K562 (cell line): ENCODE data around the gene ZFYVE28. TPM values are rescaled to one million over a fixed set of nuclear protein-coding genes. Genes with fewer than 3 reads are reported as not detected.
A peak's percentile ranks its signal among the peaks of the same experiment; 100 is the strongest.

Experiments
- ATAC-seq: fragments of 200-7000 bp; cut with Tn5 transposase; 3 replicates; pipeline ENCODE4 v1.9.1; 2020; ENCODE audit warnings: moderate library complexity
- BruUV-seq: library from RNA; stranded (reverse); fragments of 400-500 nt; replicated peaks from 2 replicates; lab custom pipeline; 2021; lab: Mats Ljungman, UMichigan
- CTCF ChIA-PET: fragments of 300-600 bp; formaldehyde crosslinking; extraction: SDS; loops from one replicate; lab custom pipeline; 2021; ENCODE audit warnings: low intra/inter-chr PET ratio; lab: Yijun Ruan, JAX
- POLR2A ChIA-PET: fragments of 300-600, 350-650 bp; sonication (Branson Sonifier 250); formaldehyde crosslinking; extraction: SDS; loops from one replicate; lab custom pipeline; 2021; ENCODE audit warnings: antibody characterized with exemption, inconsistent platforms; lab: Yijun Ruan, JAX
- DNase-seq, 4 experiments: peaks; one replicate each; pipeline versions ENCODE4 v3.0.0 to v3.0.0-alpha.2; 2011 to 2018; ENCODE audit warnings: low spot score in 3 of 4, mixed read lengths in 3 of 4; ENCODE audit errors: extremely low read depth in 1 of 4
- FAIRE-seq: peaks from 2 replicates; lab custom pipeline; 2011; peaks lifted over from hg19 to GRCh38; lab: Jason Lieb, UNC
- H2AFZ ChIP-seq: 2 replicates; pipeline ENCODE4 v1.6.0; 2011; ENCODE audit warnings: low read depth, low read length, control low read depth, inconsistent platforms
- H3K27ac ChIP-seq: fragments of 200-600 bp; 3 replicates; pipeline ENCODE4 v1.8.0; 2011; ENCODE audit warnings: low read depth, mild to moderate bottlenecking, control low read depth, inconsistent platforms, low read length, moderate library complexity, mixed read lengths; ENCODE audit errors: extremely low read depth
- H3K27me3 ChIP-seq, 2 experiments: fragments of 300-600 bp in 1 of 2; 2 replicates in 1 of 2; 3 replicates in 1 of 2; pipeline versions ENCODE4 v1.6.0 to v1.8.0; 2011; ENCODE audit warnings: inconsistent platforms in 2 of 2, low read length in 2 of 2, mild to moderate bottlenecking in 1 of 2, mixed read lengths in 1 of 2, moderate library complexity in 1 of 2; ENCODE audit not compliant: control insufficient read depth in 2 of 2, insufficient read depth in 2 of 2
- H3K36me3 ChIP-seq: fragments of 300-600 bp; 3 replicates; pipeline ENCODE4 v1.8.0; 2011; ENCODE audit warnings: mild to moderate bottlenecking, low read length, inconsistent platforms; ENCODE audit not compliant: control insufficient read depth, insufficient read depth
- H3K4me1 ChIP-seq, 2 experiments: fragments of 200-600 bp in 1 of 2; replicated peaks in 1 of 2; 2 replicates in 1 of 2; 3 replicates in 1 of 2; pipeline versions ENCODE4 v1.5.1 to v1.8.0; 2011; ENCODE audit warnings: inconsistent platforms in 2 of 2, low read length in 2 of 2, mild to moderate bottlenecking in 1 of 2, mixed read lengths in 1 of 2, moderate library complexity in 1 of 2; ENCODE audit not compliant: control insufficient read depth in 2 of 2, insufficient read depth in 2 of 2
- H3K4me2 ChIP-seq: 2 replicates; pipeline ENCODE4 v1.6.1; 2011; ENCODE audit warnings: low read length, control low read depth, inconsistent platforms, mixed read lengths; ENCODE audit not compliant: insufficient read depth
- H3K4me3 ChIP-seq: fragments of 200-600 bp; sonication (generic), shearing (Covaris generic); 2 replicates; pipeline ENCODE4 v1.5.1; 2016; ENCODE audit warnings: control low read depth, inconsistent platforms
- H3K79me2 ChIP-seq: fragments of 200-600 bp; 3 replicates; pipeline ENCODE4 v1.8.0; 2011; ENCODE audit warnings: low read length, inconsistent platforms; ENCODE audit not compliant: control insufficient read depth, insufficient read depth
- H3K9ac ChIP-seq, 2 experiments: 2 replicates each; pipeline versions ENCODE4 v1.6.0 to v1.6.1; 2011; ENCODE audit warnings: low read depth in 2 of 2, low read length in 2 of 2, control low read depth in 1 of 2, inconsistent platforms in 1 of 2, mild to moderate bottlenecking in 1 of 2, mixed read lengths in 1 of 2; ENCODE audit not compliant: insufficient read depth in 1 of 2
- H3K9me1 ChIP-seq: one replicate; pipeline ENCODE4 v1.6.0; 2011; ENCODE audit warnings: inconsistent platforms, mild to moderate bottlenecking, low read length, moderate library complexity; ENCODE audit not compliant: control insufficient read depth, insufficient read depth
- H3K9me3 ChIP-seq: replicated peaks from 2 replicates; pipeline ENCODE4 v1.5.1; 2011; ENCODE audit warnings: low read depth, low read length, inconsistent platforms; ENCODE audit not compliant: control insufficient read depth, insufficient read depth
- H4K20me1 ChIP-seq: replicated peaks from 2 replicates; pipeline ENCODE4 v1.6.1; 2011; ENCODE audit warnings: low read length, inconsistent platforms, mixed read lengths; ENCODE audit not compliant: control insufficient read depth, insufficient read depth
- BCLAF1 ChIP-seq, 2 experiments: fragments of 450-650 bp in 1 of 2; IDR thresholded peaks; 2 replicates each; pipeline ENCODE4 v1.6.1; 2011 to 2017; ENCODE audit warnings: low read depth in 2 of 2, antibody characterized with exemption in 1 of 2, borderline replicate concordance in 1 of 2, low read length in 1 of 2, mild to moderate bottlenecking in 1 of 2, mixed read lengths in 1 of 2; ENCODE audit not compliant: control insufficient read depth in 1 of 2
- CBX3 ChIP-seq, 2 experiments: IDR thresholded peaks; 1 replicate in 1 of 2; 2 replicates in 1 of 2; pipeline ENCODE4 v1.6.1; 2012; ENCODE audit warnings: inconsistent platforms in 2 of 2, low read length in 2 of 2, borderline replicate concordance in 1 of 2, control low read depth in 1 of 2
- JUND ChIP-seq, 2 experiments: IDR thresholded peaks; 2 replicates in 1 of 2; 3 replicates in 1 of 2; pipeline ENCODE4 v1.6.1; 2011; ENCODE audit warnings: borderline replicate concordance in 2 of 2, low read depth in 2 of 2, low read length in 2 of 2, improper control_type of control experiment in 1 of 2, missing biosample characterization in 1 of 2, missing genetic modification characterization in 1 of 2, missing genetic modification reagents in 1 of 2
- MIER1 ChIP-seq: fragments of 450-650 bp; IDR thresholded peaks from 2 replicates; pipeline ENCODE4 v1.6.1; 2016; ENCODE audit warnings: antibody characterized with exemption, mild to moderate bottlenecking, low read depth
- MNT ChIP-seq, 2 experiments: fragments of 450-650 bp; conservative IDR thresholded peaks; 2 replicates each; pipeline ENCODE4 v1.6.1; 2017; ENCODE audit warnings: mild to moderate bottlenecking in 2 of 2, moderate library complexity in 2 of 2
- TRIM28 ChIP-seq: fragments of 450-650 bp; IDR thresholded peaks from 2 replicates; pipeline ENCODE4 v1.6.1; 2017
- WGBS: fragments of 100-300 bp; shearing (Covaris generic); methylation state at CpG from one replicate; pipeline ENCODE4 v1.1.6; 2016; ENCODE audit warnings: low coverage, mixed read lengths; ENCODE audit not compliant: insufficient coverage; ENCODE audit errors: missing lambda C conversion rate; 5-methylcytosine and 5-hydroxymethylcytosine counted together
- in situ Hi-C: fragments of 300-500 bp; cut with MboI; formaldehyde crosslinking; loops from 4 replicates; pipeline ENCODE4 v1.15.0; 2018; ENCODE audit warnings: inconsistent platforms, mixed read lengths
- intact Hi-C: fragments of 100-400 bp; cut with micrococcal nuclease; formaldehyde crosslinking; loops from 2 replicates; pipeline ENCODE4 v1.14.2; 2022
- polyA plus RNA-seq, 8 experiments: library from polyadenylated mRNA; depleted of rRNA in 4 of 8; stranded (reverse) in 5 of 8; unstranded in 3 of 8; fragments of >200 nt; fragmentation: Nextera tagmentation in 2 of 8; fragmentation: Illumina TruSeq in 1 of 8; extraction: Ambion mirVana in 2 of 8; extraction: Trizol in 1 of 8; gene quantifications; 2 replicates each; pipeline versions ENCODE4 v1.2.1 to v1.2.3, GENCODE V29; 2011 to 2014; ENCODE audit warnings: inconsistent platforms in 1 of 8, missing spikeins in 1 of 8
- total RNA-seq, 7 experiments: library from RNA; depleted of rRNA in 6 of 7; stranded (reverse); fragments of >200 nt in 6 of 7; fragmentation: Illumina TruSeq in 2 of 7; extraction: Trizol in 2 of 7; gene quantifications; 2 replicates each; pipeline versions ENCODE4 v1.2.1 to v1.2.3, GENCODE V29; 2011 to 2021; ENCODE audit warnings: low replicate concordance in 1 of 7

The ZFYVE28 gene
- total and polyA plus RNA-seq, 9 of the 15 experiments (the other 6 are each of a cell fraction or from before 2014, with no cell fraction given), result 1.3 to 24.8 (median 8.9) TPM

- TF ChIP-seq MNT (conservative IDR thresholded peaks at IDR 0.05), result no peak
- TF ChIP-seq TRIM28, result no peak
- no peak for TF ChIP-seq MIER1
- TF ChIP-seq CBX3 (IDR thresholded peaks at IDR 0.05; ENCODE audit: borderline replicate concordance in 1 of 2, low read length in 2 of 2), result no peak
- TF ChIP-seq JUND (IDR thresholded peaks at IDR 0.05; ENCODE audit: borderline replicate concordance, low read depth, low read length), result no peak
- no peak for TF ChIP-seq JUND (tag; IDR thresholded peaks at IDR 0.05; ENCODE audit: borderline replicate concordance, low read depth, low read length)
Observed at GRCh38 chr4:2428496-2429213, 10.2 kb upstream of the ZFYVE28 start (continued).

GRCh38 chr4:2427383-2428334, 9.2 kb upstream of the ZFYVE28 start:
- Histone ChIP-seq H3K27me3 (no peaks in the 10 kb centered on the region), H2AFZ (no peak overlapping the region)
- no peak for TF ChIP-seq BCLAF1 (IDR thresholded peaks at IDR 0.05; ENCODE audit: borderline replicate concordance in 1 of 2, control insufficient read depth in 1 of 2, low read depth in 2 of 2, low read length in 1 of 2)

More at GRCh38 chr4:2427383-2428334, 9.2 kb upstream of the ZFYVE28 start:
- FAIRE-seq (no peak), DNase-seq (no peak), ATAC-seq (no peak)
- POLR2A ChIA-PET, result interaction anchor here (0.6 to 1.9 kb wide), 8 partner anchors 9 to 419 kb away, joined by 3 to 5 read pairs (median 3); no protein-coding TSS in a partner anchor
- CTCF ChIA-PET, result no interaction called here
- BruUV-seq, result no TSS peak
- intact Hi-C loops (no loop called here), in situ Hi-C loops (no loop called here)
- Histone ChIP-seq H3K36me3 (no peaks in the 10 kb centered on the region), H3K9ac (peak overlapping the region in 1 of 2 experiments; percentile 58; a peak in 2 of 4 replicates), H4K20me1 (no peaks in the 10 kb centered on the region), H3K79me2 (no peaks in the 10 kb centered on the region), H3K27ac (no peak overlapping the region), H3K9me1 (no peaks in the 10 kb centered on the region), H3K4me1 (peaks cover 4 to 45% of the 10 kb centered on the region in 2 experiments; a peak in 4 of 5 replicates), H3K4me3 (no peak overlapping the region), H3K4me2 (no peak overlapping the region), H3K9me3 (no peaks in the 10 kb centered on the region)
- 53% methylated on average over 20 of the region's 23 CpGs for WGBS
